Measurements from ENCODE around the gene C5. TPM values are rescaled to one million over a fixed set of nuclear protein-coding genes. Genes with fewer than 3 reads are reported as not detected.

Gene C5
- total RNA-seq, 1 experiment from 2014 or later: 0.74 TPM

DNA sequence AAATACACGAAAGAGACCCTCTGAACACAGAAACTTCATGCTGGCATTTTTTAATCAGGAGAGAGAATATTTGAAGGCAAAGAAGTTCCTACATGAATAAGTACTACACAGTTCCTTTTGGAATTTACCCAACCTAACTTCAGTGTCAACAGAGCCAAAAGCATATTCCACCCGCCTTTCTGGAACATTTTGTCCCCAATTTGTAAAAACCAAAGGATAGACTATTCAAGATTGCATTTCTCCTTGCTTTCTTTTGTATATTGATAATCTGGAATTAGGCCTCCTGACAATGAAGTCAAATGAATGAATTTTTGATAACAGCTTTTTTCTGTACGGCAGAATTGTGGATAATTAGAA is 84.1 kb downstream of the C5 start:
- H3K14ac ChIP-seq (ENCODE audit: insufficient read depth, low read length): no peak overlapping the region
- no peak overlapping the region for H2AK5ac ChIP-seq (ENCODE audit: insufficient read length, low read length)
- TF ChIP-seq, protein P1, sequence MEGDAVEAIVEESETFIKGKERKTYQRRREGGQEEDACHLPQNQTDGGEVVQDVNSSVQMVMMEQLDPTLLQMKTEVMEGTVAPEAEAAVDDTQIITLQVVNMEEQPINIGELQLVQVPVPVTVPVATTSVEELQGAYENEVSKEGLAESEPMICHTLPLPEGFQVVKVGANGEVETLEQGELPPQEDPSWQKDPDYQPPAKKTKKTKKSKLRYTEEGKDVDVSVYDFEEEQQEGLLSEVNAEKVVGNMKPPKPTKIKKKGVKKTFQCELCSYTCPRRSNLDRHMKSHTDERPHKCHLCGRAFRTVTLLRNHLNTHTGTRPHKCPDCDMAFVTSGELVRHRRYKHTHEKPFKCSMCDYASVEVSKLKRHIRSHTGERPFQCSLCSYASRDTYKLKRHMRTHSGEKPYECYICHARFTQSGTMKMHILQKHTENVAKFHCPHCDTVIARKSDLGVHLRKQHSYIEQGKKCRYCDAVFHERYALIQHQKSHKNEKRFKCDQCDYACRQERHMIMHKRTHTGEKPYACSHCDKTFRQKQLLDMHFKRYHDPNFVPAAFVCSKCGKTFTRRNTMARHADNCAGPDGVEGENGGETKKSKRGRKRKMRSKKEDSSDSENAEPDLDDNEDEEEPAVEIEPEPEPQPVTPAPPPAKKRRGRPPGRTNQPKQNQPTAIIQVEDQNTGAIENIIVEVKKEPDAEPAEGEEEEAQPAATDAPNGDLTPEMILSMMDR (conservative IDR thresholded peaks at IDR 0.05): no peak
- H3K4me1 Mint-ChIP-seq: peaks cover 23 to 33% of the 10 kb centered on the region in 2 experiments
- H3K79me1 ChIP-seq (ENCODE audit: insufficient read depth, low read depth, low read length, poor library complexity, severe bottlenecking): no peaks in the 10 kb centered on the region
- H3K4me1 ChIP-seq (ENCODE audit: insufficient read depth, low read length): peaks cover 2% of the 10 kb centered on the region; the same call in 1 of the 2 replicates
- H3K4ac ChIP-seq (ENCODE audit: low read depth, low read length): no peak overlapping the region
- no peak overlapping the region for H3K4me2 ChIP-seq (ENCODE audit: insufficient read depth, insufficient read length, low read length)
- no CpG with 5 or more reads among the region's 3 CpGs for WGBS (ENCODE audit: extremely low coverage, insufficient read length, low lambda C conversion rate)
- H4K8ac ChIP-seq (replicated peaks; ENCODE audit: insufficient read length, low read depth, low read length): no peak overlapping the region
- H3K56ac ChIP-seq (ENCODE audit: insufficient read length, low read depth, low read length): no peak overlapping the region
- H3K9me3 Mint-ChIP-seq: no peaks in the 10 kb centered on the region
- no peak overlapping the region for H2BK12ac ChIP-seq (ENCODE audit: insufficient read length, low read depth, low read length)
- H3K18ac ChIP-seq (ENCODE audit: insufficient read length, low read depth, low read length): no peak overlapping the region
- H3K79me2 ChIP-seq (ENCODE audit: insufficient read depth, low read length): no peaks in the 10 kb centered on the region
- no peaks in the 10 kb centered on the region for H3K9me3 ChIP-seq (ENCODE audit: control insufficient read depth, low read depth, low read length)
- no peak overlapping the region for H2AFZ ChIP-seq (ENCODE audit: low read length)
- H2BK120ac ChIP-seq (ENCODE audit: low read depth, low read length, poor library complexity, severe bottlenecking): no peak overlapping the region
- H3T11ph ChIP-seq (ENCODE audit: low read length): no peak overlapping the region
- H4K20me1 ChIP-seq (ENCODE audit: control insufficient read depth, insufficient read depth, insufficient read length): no peaks in the 10 kb centered on the region
- DNase-seq: no peak
- no peaks in the 10 kb centered on the region for H3K36me3 Mint-ChIP-seq (ENCODE audit: insufficient read depth in 1 of 3, low read depth in 3 of 3)
- H3K9ac ChIP-seq (ENCODE audit: extremely low read depth, insufficient read length, low read length): no peak overlapping the region
- H3K27ac Mint-ChIP-seq: peak overlapping the region in 1 of 3 experiments; percentile 97; a peak in 3 of 7 replicates
- H2BK15ac ChIP-seq (ENCODE audit: low read depth, low read length): no peak overlapping the region
- H2BK5ac ChIP-seq (ENCODE audit: insufficient read length, low read length): no peak overlapping the region
- no peak overlapping the region for H4K91ac ChIP-seq (ENCODE audit: insufficient read length, low read depth, low read length)
- no peak overlapping the region for H3K27ac ChIP-seq (ENCODE audit: insufficient read length, low read depth, low read length)
- H3K23me2 ChIP-seq (ENCODE audit: insufficient read length, low read depth, low read length, poor library complexity, severe bottlenecking): no peaks in the 10 kb centered on the region
- H3K27me3 Mint-ChIP-seq (ENCODE audit: low read depth): no peaks in the 10 kb centered on the region
- H2BK20ac ChIP-seq (ENCODE audit: low read depth, low read length, poor library complexity, severe bottlenecking): no peak overlapping the region
- no peak overlapping the region for H4K5ac ChIP-seq (ENCODE audit: insufficient read length, low read depth, low read length)
- no peak overlapping the region for H3K23ac ChIP-seq (ENCODE audit: insufficient read length, low read depth, low read length)
- H3K4me3 Mint-ChIP-seq: no peak overlapping the region
- H3K27me3 ChIP-seq (ENCODE audit: insufficient read depth, low read length): no peaks in the 10 kb centered on the region

Data from H9 (cell line).